Measurements from ENCODE around the gene NOTCH4.

DNA sequence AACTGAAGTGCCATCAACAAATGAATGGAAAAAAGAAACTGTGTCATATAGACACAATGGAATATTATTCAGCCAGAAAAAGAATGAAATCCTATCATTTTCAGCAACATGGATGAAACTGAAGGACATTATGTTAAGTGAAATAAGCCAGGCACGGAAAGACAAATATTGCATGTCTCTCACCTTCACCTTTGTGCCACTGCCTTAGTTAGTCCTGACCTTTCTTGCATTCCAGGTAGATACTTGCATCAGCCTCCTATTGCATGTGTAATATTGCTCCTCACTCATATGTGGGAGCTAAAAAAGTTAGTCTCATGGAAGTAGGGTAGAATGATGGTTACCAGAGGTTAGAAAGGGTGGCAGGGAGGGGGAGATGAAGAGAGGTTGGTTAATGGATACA, 14.9 kb downstream of the NOTCH4 start:
- no peak for TF ChIP-seq YY1 (IDR thresholded peaks at IDR 0.05; ENCODE audit: low read depth)
- TF ChIP-seq, protein P1, sequence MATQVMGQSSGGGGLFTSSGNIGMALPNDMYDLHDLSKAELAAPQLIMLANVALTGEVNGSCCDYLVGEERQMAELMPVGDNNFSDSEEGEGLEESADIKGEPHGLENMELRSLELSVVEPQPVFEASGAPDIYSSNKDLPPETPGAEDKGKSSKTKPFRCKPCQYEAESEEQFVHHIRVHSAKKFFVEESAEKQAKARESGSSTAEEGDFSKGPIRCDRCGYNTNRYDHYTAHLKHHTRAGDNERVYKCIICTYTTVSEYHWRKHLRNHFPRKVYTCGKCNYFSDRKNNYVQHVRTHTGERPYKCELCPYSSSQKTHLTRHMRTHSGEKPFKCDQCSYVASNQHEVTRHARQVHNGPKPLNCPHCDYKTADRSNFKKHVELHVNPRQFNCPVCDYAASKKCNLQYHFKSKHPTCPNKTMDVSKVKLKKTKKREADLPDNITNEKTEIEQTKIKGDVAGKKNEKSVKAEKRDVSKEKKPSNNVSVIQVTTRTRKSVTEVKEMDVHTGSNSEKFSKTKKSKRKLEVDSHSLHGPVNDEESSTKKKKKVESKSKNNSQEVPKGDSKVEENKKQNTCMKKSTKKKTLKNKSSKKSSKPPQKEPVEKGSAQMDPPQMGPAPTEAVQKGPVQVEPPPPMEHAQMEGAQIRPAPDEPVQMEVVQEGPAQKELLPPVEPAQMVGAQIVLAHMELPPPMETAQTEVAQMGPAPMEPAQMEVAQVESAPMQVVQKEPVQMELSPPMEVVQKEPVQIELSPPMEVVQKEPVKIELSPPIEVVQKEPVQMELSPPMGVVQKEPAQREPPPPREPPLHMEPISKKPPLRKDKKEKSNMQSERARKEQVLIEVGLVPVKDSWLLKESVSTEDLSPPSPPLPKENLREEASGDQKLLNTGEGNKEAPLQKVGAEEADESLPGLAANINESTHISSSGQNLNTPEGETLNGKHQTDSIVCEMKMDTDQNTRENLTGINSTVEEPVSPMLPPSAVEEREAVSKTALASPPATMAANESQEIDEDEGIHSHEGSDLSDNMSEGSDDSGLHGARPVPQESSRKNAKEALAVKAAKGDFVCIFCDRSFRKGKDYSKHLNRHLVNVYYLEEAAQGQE (IDR thresholded peaks at IDR 0.05; ENCODE audit: low read depth) = no peak
- TF ChIP-seq CREB1 (IDR thresholded peaks at IDR 0.05; ENCODE audit: low read depth) = no peak
- TF ChIP-seq TCF12 (IDR thresholded peaks at IDR 0.05; ENCODE audit: low read depth) = no peak
- no peak for TF ChIP-seq EP300 (IDR thresholded peaks at IDR 0.05; ENCODE audit: borderline replicate concordance)
- TF ChIP-seq TAF1 (IDR thresholded peaks at IDR 0.05; ENCODE audit: low read depth) = no peak
- TF ChIP-seq, protein P2, sequence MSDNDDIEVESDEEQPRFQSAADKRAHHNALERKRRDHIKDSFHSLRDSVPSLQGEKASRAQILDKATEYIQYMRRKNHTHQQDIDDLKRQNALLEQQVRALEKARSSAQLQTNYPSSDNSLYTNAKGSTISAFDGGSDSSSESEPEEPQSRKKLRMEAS (IDR thresholded peaks at IDR 0.05) = no peak
- no peak for TF ChIP-seq CEBPB (IDR thresholded peaks at IDR 0.05)
- TF ChIP-seq, protein P3, sequence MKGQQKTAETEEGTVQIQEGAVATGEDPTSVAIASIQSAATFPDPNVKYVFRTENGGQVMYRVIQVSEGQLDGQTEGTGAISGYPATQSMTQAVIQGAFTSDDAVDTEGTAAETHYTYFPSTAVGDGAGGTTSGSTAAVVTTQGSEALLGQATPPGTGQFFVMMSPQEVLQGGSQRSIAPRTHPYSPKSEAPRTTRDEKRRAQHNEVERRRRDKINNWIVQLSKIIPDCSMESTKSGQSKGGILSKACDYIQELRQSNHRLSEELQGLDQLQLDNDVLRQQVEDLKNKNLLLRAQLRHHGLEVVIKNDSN (IDR thresholded peaks at IDR 0.05) = no peak
- TF ChIP-seq RAD21 (IDR thresholded peaks at IDR 0.05; ENCODE audit: low read depth) = no peak
- TF ChIP-seq NFIC (IDR thresholded peaks at IDR 0.05) = no peak
- TF ChIP-seq TEAD4 (IDR thresholded peaks at IDR 0.05) = no peak
